EL (cell line): ENCODE results near the gene CD27.
A peak's percentile ranks its signal among the peaks of the same experiment; 100 is the strongest.
"Not testable (repeated sequence)": the region's sequence is repeated elsewhere in the genome, so short reads cannot be mapped to it uniquely, and the experiment has no call there.

Source experiments
- DNase-seq: peaks from one replicate; pipeline ENCODE4 v3.0.0-alpha.2; 2016

CD27 gene

GRCh38 chr12:6444704-6445688, at the start of gene CD27:
CD27 (plus strand) TSS chr12:6444955; CDS start chr12:6445096, 141 bp downstream.
- no peak for DNase-seq

GRCh38 chr12:6396031-6396430, 48.7 kb upstream of the CD27 start:
- no peak for DNase-seq

GRCh38 chr12:6399884-6400644, 44.7 kb upstream of the CD27 start:
- no peak for DNase-seq

- DNase-seq, result no peak
Observed at GRCh38 chr12:6404390-6404789, 40.4 kb upstream of the CD27 start.

GRCh38 chr12:6405963-6406362, 38.8 kb upstream of the CD27 start:
- no peak for DNase-seq

GRCh38 chr12:6407236-6407954, 37.4 kb upstream of the CD27 start:
- DNase-seq, result no peak

GRCh38 chr12:6416596-6416995, 28.2 kb upstream of the CD27 start:
- DNase-seq, result no peak

GRCh38 chr12:6418796-6419195, 26.0 kb upstream of the CD27 start:
- no peak for DNase-seq

- DNase-seq, result no peak
Observed at GRCh38 chr12:6420364-6420763, 24.4 kb upstream of the CD27 start.

- DNase-seq, result peak; percentile 90
Observed at GRCh38 chr12:6423267-6424007, 21.3 kb upstream of the CD27 start.

- no peak for DNase-seq
Observed at GRCh38 chr12:6424008-6424347, 20.8 kb upstream of the CD27 start.

GRCh38 chr12:6424866-6425265, 19.9 kb upstream of the CD27 start:
- no peak for DNase-seq

GRCh38 chr12:6425590-6426531, 18.9 kb upstream of the CD27 start:
- no peak for DNase-seq

- no peak for DNase-seq
Observed at GRCh38 chr12:6426882-6427671, 17.7 kb upstream of the CD27 start.

GRCh38 chr12:6427796-6428195, 17.0 kb upstream of the CD27 start:
- DNase-seq, result not testable (repeated sequence)

- no peak for DNase-seq
Observed at GRCh38 chr12:6428326-6428725, 16.4 kb upstream of the CD27 start.

- peak; percentile 98 for DNase-seq
Observed at GRCh38 chr12:6430124-6430989, 14.4 kb upstream of the CD27 start.

- no peak for DNase-seq
Observed at GRCh38 chr12:6432991-6433390, 11.8 kb upstream of the CD27 start.
